Kidney (tissue), 14 donors: Measurements from ENCODE around the gene ANAPC2. TPM values are rescaled to one million over a fixed set of nuclear protein-coding genes. Genes with fewer than 3 reads are reported as not detected.

Experiments
- DNase-seq, 5 donors: peaks; one replicate each; pipeline ENCODE4 v3.0.0-alpha.2; 2013 to 2020
- FAIRE-seq: peaks from 2 replicates; lab custom pipeline; 2012; peaks lifted over from hg19 to GRCh38; lab: Jason Lieb, UNC
- H3K27ac ChIP-seq, 2 donors: one replicate each; pipeline ENCODE4 v1.7.0; 2013; ENCODE audit warnings: low read depth in 2 of 2, low read length in 2 of 2, inconsistent platforms in 1 of 2
- H3K27me3 ChIP-seq: one replicate; pipeline ENCODE4 v1.7.1; 2013; ENCODE audit warnings: low read length, inconsistent platforms; ENCODE audit not compliant: control insufficient read depth, insufficient read depth
- H3K36me3 ChIP-seq, 3 donors: one replicate each; pipeline versions ENCODE4 v1.7.0 to v1.7.1; 2013; ENCODE audit warnings: low read length in 3 of 3, control low read depth in 1 of 3, inconsistent platforms in 1 of 3; ENCODE audit not compliant: insufficient read depth in 3 of 3, control insufficient read depth in 2 of 3
- H3K4me1 ChIP-seq, 3 donors: one replicate each; pipeline versions ENCODE4 v1.7.0 to v1.7.1; 2013; ENCODE audit warnings: low read length in 3 of 3, inconsistent platforms in 1 of 3, low read depth in 1 of 3; ENCODE audit not compliant: control insufficient read depth in 2 of 3, insufficient read depth in 2 of 3
- H3K4me3 ChIP-seq, 3 donors: one replicate each; pipeline versions ENCODE4 v1.7.0 to v1.8.1; 2013; ENCODE audit warnings: low read length in 3 of 3, control low read depth in 1 of 3, inconsistent platforms in 1 of 3
- H3K9ac ChIP-seq, 3 donors: one replicate each; pipeline versions ENCODE4 v1.7.0 to v1.7.1; 2013; ENCODE audit warnings: low read length in 3 of 3, control low read depth in 1 of 3, inconsistent platforms in 1 of 3
- H3K9me3 ChIP-seq, 3 donors: one replicate each; pipeline versions ENCODE4 v1.7.0 to v1.7.1; 2013; ENCODE audit warnings: low read length in 3 of 3, control low read depth in 1 of 3, inconsistent platforms in 1 of 3; ENCODE audit not compliant: control insufficient read depth in 2 of 3, insufficient read depth in 1 of 3
- CTCF ChIP-seq: IDR thresholded peaks from 3 replicates; pipeline ENCODE4 v1.5.1; 2012; ENCODE audit warnings: mild to moderate bottlenecking, moderate library complexity, borderline replicate concordance; ENCODE audit not compliant: insufficient read depth; ENCODE audit errors: extremely low read depth
- intact Hi-C: fragments of 100-400 bp; cut with DNase I; formaldehyde crosslinking; loops from one replicate; pipeline ENCODE4 v1.11.1; 2022
- microRNA-seq: library from miRNA; unstranded; fragments of <30 nt; microRNA quantifications from one replicate; pipeline ENCODE4 v1.2.0, GENCODE V29; 2020
- polyA plus RNA-seq: library from polyadenylated mRNA; stranded (reverse); fragments of 350-450 nt; fragmentation: Illumina TruSeq; extraction: RNeasy Lipid Tissue Mini Kit (QIAGEN cat#74804); gene quantifications from one replicate; pipeline ENCODE4 v1.2.3, GENCODE V29; 2014; ENCODE audit warnings: low read depth, low replicate concordance; ENCODE audit not compliant: insufficient read depth
- total RNA-seq: library from RNA; stranded (reverse); fragmentation: NEBNext Ultra II Directional; extraction: Animal tissue kit (Norgen Biotek cat#: 25700); gene quantifications from one replicate; pipeline ENCODE4 v1.2.1, GENCODE V29; 2021
- donor health status: control.
- donor health status: control.
- donor health status: control.
- donor health status: control.
- donor health status: control.
- donor health status: DM: yes; HTN: yes; CAD: no.
- donor health status: Normal renal cell carcinoma (clear cell type).

ANAPC2 gene
- total and polyA plus RNA-seq, 2 donors from 2014 or later = 19.9 to 57.2 TPM

GRCh38 chr9:137126786-137127185 is 61.6 kb downstream of the ANAPC2 start:
- peak overlapping the region in 1 of 2 donors; percentile 41 for H3K27ac ChIP-seq
- DNase-seq (no peak), FAIRE-seq (no peak)
- no peak for TF ChIP-seq CTCF
- no peaks in the 10 kb centered on the region for H3K9me3 ChIP-seq
- H3K4me1 ChIP-seq = peaks cover 0 to 16% (median 0%) of the 10 kb centered on the region in 3 donors
- no peaks in the 10 kb centered on the region for H3K27me3 ChIP-seq
- intact Hi-C loops = no loop called here
- no peak overlapping the region for H3K9ac ChIP-seq
- peak overlapping the region in 1 of 3 donors; percentile 5 for H3K4me3 ChIP-seq
- no peaks in the 10 kb centered on the region for H3K36me3 ChIP-seq

Small RNA genes lying within 50 kb of the gene (microRNA-seq; reads per million reads assigned to microRNA genes)
- gene MIR3621 = not detected

Other genes with a start within 250 kb of the ANAPC2 start
Only the 30 nearest of the 33 such genes appear.
- 236 TPM for gene PTGDS, start 211.1 kb downstream of the ANAPC2 start, total RNA-seq
- gene PTGDS, start 211.1 kb downstream of the ANAPC2 start, polyA plus RNA-seq = 709 TPM
- 1.4 TPM for gene LCNL1, start 205.6 kb downstream of the ANAPC2 start, total RNA-seq
- 0.54 TPM for gene LCNL1, start 205.6 kb downstream of the ANAPC2 start, polyA plus RNA-seq
- gene PAXX, start 196.1 kb downstream of the ANAPC2 start, total RNA-seq = 54.2 TPM
- 80.9 TPM for gene PAXX, start 196.1 kb downstream of the ANAPC2 start, polyA plus RNA-seq
- 4.0 TPM for gene CLIC3, start 192.0 kb downstream of the ANAPC2 start, total RNA-seq
- 2.1 TPM for gene CLIC3, start 192.0 kb downstream of the ANAPC2 start, polyA plus RNA-seq
- gene ABCA2, start 160.3 kb downstream of the ANAPC2 start, total RNA-seq = 72.1 TPM
- gene ABCA2, start 160.3 kb downstream of the ANAPC2 start, polyA plus RNA-seq = 39.2 TPM
- 0.60 TPM for gene FUT7, start 156.5 kb downstream of the ANAPC2 start, total RNA-seq
- gene FUT7, start 156.5 kb downstream of the ANAPC2 start, polyA plus RNA-seq = not detected
- gene NPDC1, start 142.4 kb downstream of the ANAPC2 start, total RNA-seq = 189 TPM
- gene NPDC1, start 142.4 kb downstream of the ANAPC2 start, polyA plus RNA-seq = 80.2 TPM
- 9.3 TPM for gene ENTPD2, start 134.5 kb downstream of the ANAPC2 start, total RNA-seq
- gene ENTPD2, start 134.5 kb downstream of the ANAPC2 start, polyA plus RNA-seq = 5.5 TPM
- gene SAPCD2, start 118.0 kb downstream of the ANAPC2 start, total RNA-seq = 2.3 TPM
- 1.7 TPM for gene SAPCD2, start 118.0 kb downstream of the ANAPC2 start, polyA plus RNA-seq
- gene UAP1L1, start 111.0 kb downstream of the ANAPC2 start, total RNA-seq = 12.7 TPM
- 14.4 TPM for gene UAP1L1, start 111.0 kb downstream of the ANAPC2 start, polyA plus RNA-seq
- gene MAN1B1, start 101.6 kb downstream of the ANAPC2 start, total RNA-seq = 63.2 TPM
- 57.3 TPM for gene MAN1B1, start 101.6 kb downstream of the ANAPC2 start, polyA plus RNA-seq
- 164 TPM for gene DPP7, start 73.8 kb downstream of the ANAPC2 start, total RNA-seq
- 205 TPM for gene DPP7, start 73.8 kb downstream of the ANAPC2 start, polyA plus RNA-seq
- 0.47 TPM for gene GRIN1, start 49.4 kb downstream of the ANAPC2 start, total RNA-seq
- not detected for gene GRIN1, start 49.4 kb downstream of the ANAPC2 start, polyA plus RNA-seq
- 0.25 TPM for gene LRRC26, start 18.5 kb downstream of the ANAPC2 start, total RNA-seq
- gene LRRC26, start 18.5 kb downstream of the ANAPC2 start, polyA plus RNA-seq = not detected
- not detected for gene TMEM210, start 16.5 kb downstream of the ANAPC2 start, total RNA-seq
- gene TMEM210, start 16.5 kb downstream of the ANAPC2 start, polyA plus RNA-seq = not detected
- gene SSNA1, start 116 bp upstream of the ANAPC2 start, total RNA-seq = 52.5 TPM
- 131 TPM for gene SSNA1, start 116 bp upstream of the ANAPC2 start, polyA plus RNA-seq
- 49.5 TPM for gene TPRN, start 12.2 kb upstream of the ANAPC2 start, total RNA-seq
- 47.2 TPM for gene TPRN, start 12.2 kb upstream of the ANAPC2 start, polyA plus RNA-seq
- gene TMEM203, start 17.1 kb upstream of the ANAPC2 start, total RNA-seq = 36.3 TPM
- gene TMEM203, start 17.1 kb upstream of the ANAPC2 start, polyA plus RNA-seq = 53.5 TPM
- gene NDOR1, start 17.1 kb upstream of the ANAPC2 start, total RNA-seq = 17.8 TPM
- gene NDOR1, start 17.1 kb upstream of the ANAPC2 start, polyA plus RNA-seq = 5.9 TPM
- 7.0 TPM for gene RNF208, start 33.7 kb upstream of the ANAPC2 start, total RNA-seq
- gene RNF208, start 33.7 kb upstream of the ANAPC2 start, polyA plus RNA-seq = 22.8 TPM
- 0.94 TPM for gene CYSRT1, start 36.6 kb upstream of the ANAPC2 start, total RNA-seq
- gene CYSRT1, start 36.6 kb upstream of the ANAPC2 start, polyA plus RNA-seq = 1.3 TPM
- 0.85 TPM for gene RNF224, start 38.9 kb upstream of the ANAPC2 start, total RNA-seq
- gene RNF224, start 38.9 kb upstream of the ANAPC2 start, polyA plus RNA-seq = 0.80 TPM
- 0.13 TPM for gene SLC34A3, start 42.3 kb upstream of the ANAPC2 start, total RNA-seq
- 36.0 TPM for gene SLC34A3, start 42.3 kb upstream of the ANAPC2 start, polyA plus RNA-seq
- gene TUBB4B, start 52.7 kb upstream of the ANAPC2 start, total RNA-seq = 258 TPM
- gene TUBB4B, start 52.7 kb upstream of the ANAPC2 start, polyA plus RNA-seq = 394 TPM
- 0.38 TPM for gene STPG3, start 62.7 kb upstream of the ANAPC2 start, total RNA-seq
- gene STPG3, start 62.7 kb upstream of the ANAPC2 start, polyA plus RNA-seq = not detected
- 57.3 TPM for gene NELFB, start 66.8 kb upstream of the ANAPC2 start, total RNA-seq
- gene NELFB, start 66.8 kb upstream of the ANAPC2 start, polyA plus RNA-seq = 43.8 TPM
- 23.8 TPM for gene TOR4A, start 89.2 kb upstream of the ANAPC2 start, total RNA-seq
- gene TOR4A, start 89.2 kb upstream of the ANAPC2 start, polyA plus RNA-seq = 4.9 TPM
- 4.7 TPM for gene NRARP, start 113.7 kb upstream of the ANAPC2 start, total RNA-seq
- gene NRARP, start 113.7 kb upstream of the ANAPC2 start, polyA plus RNA-seq = 1.7 TPM
- gene EXD3, start 234.6 kb upstream of the ANAPC2 start, total RNA-seq = 44.5 TPM
- gene EXD3, start 234.6 kb upstream of the ANAPC2 start, polyA plus RNA-seq = 18.9 TPM
- 21.8 TPM for gene NOXA1, start 234.8 kb upstream of the ANAPC2 start, total RNA-seq
- 19.1 TPM for gene NOXA1, start 234.8 kb upstream of the ANAPC2 start, polyA plus RNA-seq